Fibroblast of lung (primary cell): ENCODE data around the gene KIF16B.

ENCODE experiments used
- EZH2 ChIP-seq: IDR thresholded peaks from 2 replicates; pipeline ENCODE4 v1.5.1; 2012; ENCODE audit warnings: low read length, control low read depth, mild to moderate bottlenecking; ENCODE audit errors: missing control alignments
- TF ChIP-seq, protein P1 (sequence below), 2 donors: IDR thresholded peaks in 1 of 2; conservative IDR thresholded peaks in 1 of 2; 1 replicate in 1 of 2; 2 replicates in 1 of 2; pipeline ENCODE4 v1.5.1; 2011 to 2012; ENCODE audit warnings: low read length in 2 of 2, control low read depth in 1 of 2, inconsistent platforms in 1 of 2, low read depth in 1 of 2, mild to moderate bottlenecking in 1 of 2

GRCh38 chr20:16526433-16527380 is 46.5 kb downstream of the KIF16B start:
- TF ChIP-seq, protein P1, sequence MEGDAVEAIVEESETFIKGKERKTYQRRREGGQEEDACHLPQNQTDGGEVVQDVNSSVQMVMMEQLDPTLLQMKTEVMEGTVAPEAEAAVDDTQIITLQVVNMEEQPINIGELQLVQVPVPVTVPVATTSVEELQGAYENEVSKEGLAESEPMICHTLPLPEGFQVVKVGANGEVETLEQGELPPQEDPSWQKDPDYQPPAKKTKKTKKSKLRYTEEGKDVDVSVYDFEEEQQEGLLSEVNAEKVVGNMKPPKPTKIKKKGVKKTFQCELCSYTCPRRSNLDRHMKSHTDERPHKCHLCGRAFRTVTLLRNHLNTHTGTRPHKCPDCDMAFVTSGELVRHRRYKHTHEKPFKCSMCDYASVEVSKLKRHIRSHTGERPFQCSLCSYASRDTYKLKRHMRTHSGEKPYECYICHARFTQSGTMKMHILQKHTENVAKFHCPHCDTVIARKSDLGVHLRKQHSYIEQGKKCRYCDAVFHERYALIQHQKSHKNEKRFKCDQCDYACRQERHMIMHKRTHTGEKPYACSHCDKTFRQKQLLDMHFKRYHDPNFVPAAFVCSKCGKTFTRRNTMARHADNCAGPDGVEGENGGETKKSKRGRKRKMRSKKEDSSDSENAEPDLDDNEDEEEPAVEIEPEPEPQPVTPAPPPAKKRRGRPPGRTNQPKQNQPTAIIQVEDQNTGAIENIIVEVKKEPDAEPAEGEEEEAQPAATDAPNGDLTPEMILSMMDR (conservative IDR thresholded peaks at IDR 0.05 in 1 of 2, IDR thresholded peaks at IDR 0.05 in 1 of 2; ENCODE audit: low read depth in 1 of 2, low read length in 2 of 2) = no peak
- no peak for TF ChIP-seq EZH2
